ENCODE data around the gene SULT2A1. TPM values are rescaled to one million over a fixed set of nuclear protein-coding genes. Genes with fewer than 3 reads are reported as not detected.

The SULT2A1 gene
- not detected in 2 replicates for total RNA-seq

GRCh38 chr19:47886010-47886559 is at the start of gene SULT2A1:
Gene SULT2A1 (minus strand): TSS chr19:47886315. CDS start chr19:47886257, 58 bp downstream.

GRCh38 chr19:47858646-47859285 is 27.3 kb downstream of the SULT2A1 start, which contains the start of gene TPRX2:
Gene TPRX2 (plus strand): TSS chr19:47859235. CDS start chr19:47859247, 12 bp downstream.

GRCh38 chr19:47821460-47822020 is 64.6 kb downstream of the SULT2A1 start, which contains the start of gene CRX:
Gene CRX (plus strand): TSS chr19:47821937. CDS start chr19:47834444, 12,507 bp downstream.

Other genes starting within 250 kb of the SULT2A1 start
- gene EHD2, start 172.9 kb downstream of the SULT2A1 start, total RNA-seq, result 83.8 and 85.5 TPM in 2 replicates
- gene NOP53, start 140.8 kb downstream of the SULT2A1 start, total RNA-seq, result 82.9 and 109 TPM in 2 replicates
- 213 and 450 TPM in 2 replicates for gene SELENOW, start 107.6 kb downstream of the SULT2A1 start, total RNA-seq
- gene TPRX1, start 81.8 kb downstream of the SULT2A1 start, total RNA-seq, result not detected in 2 replicates
- gene CRX, start 64.4 kb downstream of the SULT2A1 start, total RNA-seq, result not detected in 2 replicates
- not detected in 2 replicates for gene TPRX2, start 27.1 kb downstream of the SULT2A1 start, total RNA-seq
- not detected in 2 replicates for gene BSPH1, start 105.9 kb upstream of the SULT2A1 start, total RNA-seq
- gene ELSPBP1, start 108.3 kb upstream of the SULT2A1 start, total RNA-seq, result not detected in 2 replicates
- gene CABP5, start 157.8 kb upstream of the SULT2A1 start, total RNA-seq, result not detected in 2 replicates
- 34.8 and 64.0 TPM in 2 replicates for gene PLA2G4C, start 224.5 kb upstream of the SULT2A1 start, total RNA-seq